Suprapubic skin (tissue), 3 donors: ENCODE measurements around the gene PFDN4.

ENCODE experiments used
- POLR2AphosphoS5 ChIP-seq, 3 donors: sonication (generic); formaldehyde crosslinking; IDR thresholded peaks; one replicate each; pipeline ENCODE4 v1.6.1; 2017; ENCODE audit warnings: antibody characterized with exemption in 3 of 3
- TF ChIP-seq, protein P1 (sequence below), 2 donors: fragments of 200-600 bp in 1 of 2; fragments of 450-650 bp in 1 of 2; sonication (generic) in 1 of 2; IDR thresholded peaks; one replicate each; pipeline ENCODE4 v1.5.1; 2016 to 2019; ENCODE audit warnings: antibody characterized with exemption in 2 of 2, mild to moderate bottlenecking in 1 of 2, moderate library complexity in 1 of 2

DNA sequence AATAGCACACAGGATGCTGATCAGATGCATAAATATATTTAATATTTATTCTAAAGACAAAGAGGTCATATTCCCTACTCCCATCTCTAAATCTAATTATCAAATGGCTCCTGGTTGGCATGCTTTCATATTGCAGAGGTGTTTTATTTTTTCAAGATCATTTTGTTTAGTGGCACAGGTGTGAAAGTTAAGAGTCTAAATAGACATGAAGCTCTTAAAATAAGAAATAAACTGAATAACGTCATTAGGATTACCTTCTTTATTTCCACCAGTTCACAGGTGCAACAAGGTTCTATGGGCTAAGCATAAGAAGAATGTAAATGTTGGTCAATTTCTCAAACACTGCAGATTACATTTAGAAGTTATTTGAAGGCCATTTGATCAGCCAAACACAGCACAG is 27.0 kb upstream of the PFDN4 start:
- TF ChIP-seq, protein P1, sequence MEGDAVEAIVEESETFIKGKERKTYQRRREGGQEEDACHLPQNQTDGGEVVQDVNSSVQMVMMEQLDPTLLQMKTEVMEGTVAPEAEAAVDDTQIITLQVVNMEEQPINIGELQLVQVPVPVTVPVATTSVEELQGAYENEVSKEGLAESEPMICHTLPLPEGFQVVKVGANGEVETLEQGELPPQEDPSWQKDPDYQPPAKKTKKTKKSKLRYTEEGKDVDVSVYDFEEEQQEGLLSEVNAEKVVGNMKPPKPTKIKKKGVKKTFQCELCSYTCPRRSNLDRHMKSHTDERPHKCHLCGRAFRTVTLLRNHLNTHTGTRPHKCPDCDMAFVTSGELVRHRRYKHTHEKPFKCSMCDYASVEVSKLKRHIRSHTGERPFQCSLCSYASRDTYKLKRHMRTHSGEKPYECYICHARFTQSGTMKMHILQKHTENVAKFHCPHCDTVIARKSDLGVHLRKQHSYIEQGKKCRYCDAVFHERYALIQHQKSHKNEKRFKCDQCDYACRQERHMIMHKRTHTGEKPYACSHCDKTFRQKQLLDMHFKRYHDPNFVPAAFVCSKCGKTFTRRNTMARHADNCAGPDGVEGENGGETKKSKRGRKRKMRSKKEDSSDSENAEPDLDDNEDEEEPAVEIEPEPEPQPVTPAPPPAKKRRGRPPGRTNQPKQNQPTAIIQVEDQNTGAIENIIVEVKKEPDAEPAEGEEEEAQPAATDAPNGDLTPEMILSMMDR (IDR thresholded peaks at IDR 0.05): no peak
- TF ChIP-seq POLR2AphosphoS5 (IDR thresholded peaks at IDR 0.05): no peak
